Osteoblast (primary cell): Measurements from ENCODE around the gene PRKAG2. TPM values are rescaled to one million over a fixed set of nuclear protein-coding genes. Genes with fewer than 3 reads are reported as not detected.
A peak's percentile ranks its signal among the peaks of the same experiment; 100 is the strongest.

ENCODE experiments used
- DNase-seq: peaks from one replicate; pipeline ENCODE4 v3.0.0; 2011; ENCODE audit warnings: low spot score, mixed read lengths; ENCODE audit not compliant: insufficient read length; ENCODE audit errors: missing footprints
- H2AFZ ChIP-seq: 2 replicates; pipeline ENCODE4 v1.6.0; 2011; ENCODE audit warnings: mild to moderate bottlenecking, low read length
- H3K27ac ChIP-seq: 2 replicates; pipeline ENCODE4 v1.5.1; 2011; ENCODE audit warnings: mild to moderate bottlenecking, low read depth, low read length, moderate library complexity
- H3K27me3 ChIP-seq: 2 replicates; pipeline ENCODE4 v1.6.0; 2012; ENCODE audit warnings: mild to moderate bottlenecking, control low read depth, inconsistent platforms, low read length, moderate library complexity; ENCODE audit not compliant: insufficient read depth
- H3K36me3 ChIP-seq: 2 replicates; pipeline ENCODE4 v1.5.1; 2011; ENCODE audit warnings: mild to moderate bottlenecking, low read length, control low read depth, moderate library complexity; ENCODE audit not compliant: insufficient read depth
- H3K4me1 ChIP-seq: 2 replicates; pipeline ENCODE4 v1.5.1; 2011; ENCODE audit warnings: mild to moderate bottlenecking, low read length, control low read depth, moderate library complexity; ENCODE audit not compliant: insufficient read depth
- H3K4me2 ChIP-seq: 2 replicates; pipeline ENCODE4 v1.6.0; 2011; ENCODE audit warnings: mild to moderate bottlenecking, low read length; ENCODE audit not compliant: insufficient read depth
- H3K4me3 ChIP-seq: fragments of 200-600 bp; sonication (generic); 3 replicates; pipeline ENCODE4 v1.5.1; 2012; ENCODE audit warnings: mild to moderate bottlenecking, low read length, inconsistent platforms; ENCODE audit not compliant: insufficient read depth
- H3K79me2 ChIP-seq: 2 replicates; pipeline ENCODE4 v1.6.0; 2012; ENCODE audit warnings: mild to moderate bottlenecking, low read length, control low read depth, inconsistent platforms; ENCODE audit not compliant: insufficient read depth
- H3K9me3 ChIP-seq: 2 replicates; pipeline ENCODE4 v1.5.1; 2011; ENCODE audit warnings: low read depth, low read length, control low read depth
- H4K20me1 ChIP-seq: 2 replicates; pipeline ENCODE4 v1.6.0; 2012; ENCODE audit warnings: mild to moderate bottlenecking, low read length, control low read depth; ENCODE audit not compliant: insufficient read depth
- total RNA-seq: library from RNA; depleted of rRNA; stranded (reverse); fragments of >200 nt; gene quantifications from 2 replicates; pipeline ENCODE4 v1.2.3, GENCODE V29; 2012
- TF ChIP-seq, protein P1 (sequence below): IDR thresholded peaks from 2 replicates; pipeline ENCODE4 v1.5.1; 2011; ENCODE audit warnings: mild to moderate bottlenecking, low read depth, low read length, moderate library complexity; ENCODE audit errors: extremely low read depth

PRKAG2 gene
- total RNA-seq, 1 donor, result 20.6 TPM

DNA sequence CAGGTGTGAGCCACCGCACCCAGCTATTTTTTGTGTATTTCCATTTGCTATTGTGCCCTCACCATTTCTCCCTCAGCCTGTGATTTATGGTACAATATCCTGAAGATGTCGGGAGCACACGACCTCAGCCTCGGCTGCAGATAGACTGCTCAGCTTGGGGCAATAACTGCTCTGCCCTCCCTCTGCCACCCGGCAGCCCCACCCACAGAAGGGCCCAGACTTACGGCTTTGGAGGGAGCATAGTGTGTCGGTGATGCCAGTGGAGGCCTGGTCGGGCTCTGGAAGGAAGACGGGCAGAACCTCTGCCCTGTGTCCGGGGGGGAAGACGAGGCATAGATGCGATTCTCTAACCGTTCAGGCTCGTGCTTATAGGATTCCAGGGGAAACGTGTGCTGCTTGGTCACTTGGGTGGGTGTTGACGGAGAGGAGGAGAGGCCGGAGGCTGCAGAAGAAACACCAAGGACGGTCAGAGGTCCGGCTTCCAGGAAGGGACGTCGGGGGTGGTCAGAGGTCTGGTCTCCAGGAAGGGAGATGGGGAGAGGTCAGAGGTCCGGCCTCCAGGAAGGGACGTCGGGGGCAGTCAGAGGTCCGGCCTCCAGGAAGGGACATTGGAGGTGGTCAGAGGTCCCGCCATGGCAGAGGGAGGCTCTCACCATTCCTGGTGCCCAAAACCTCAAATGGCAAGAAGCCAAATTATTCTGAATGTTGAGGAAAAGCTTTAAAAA, 201.6 kb downstream of the PRKAG2 start:
- Histone ChIP-seq H3K4me1 (no peaks in the 10 kb centered on the region), H3K4me2 (no peak overlapping the region), H3K27ac (no peak overlapping the region), H3K79me2 (no peaks in the 10 kb centered on the region), H4K20me1 (no peaks in the 10 kb centered on the region), H3K9me3 (no peaks in the 10 kb centered on the region), H3K36me3 (no peaks in the 10 kb centered on the region), H2AFZ (no peak overlapping the region), H3K27me3 (no peaks in the 10 kb centered on the region), H3K4me3 (no peak overlapping the region)
- peak; percentile 8 for DNase-seq
- TF ChIP-seq, protein P1, sequence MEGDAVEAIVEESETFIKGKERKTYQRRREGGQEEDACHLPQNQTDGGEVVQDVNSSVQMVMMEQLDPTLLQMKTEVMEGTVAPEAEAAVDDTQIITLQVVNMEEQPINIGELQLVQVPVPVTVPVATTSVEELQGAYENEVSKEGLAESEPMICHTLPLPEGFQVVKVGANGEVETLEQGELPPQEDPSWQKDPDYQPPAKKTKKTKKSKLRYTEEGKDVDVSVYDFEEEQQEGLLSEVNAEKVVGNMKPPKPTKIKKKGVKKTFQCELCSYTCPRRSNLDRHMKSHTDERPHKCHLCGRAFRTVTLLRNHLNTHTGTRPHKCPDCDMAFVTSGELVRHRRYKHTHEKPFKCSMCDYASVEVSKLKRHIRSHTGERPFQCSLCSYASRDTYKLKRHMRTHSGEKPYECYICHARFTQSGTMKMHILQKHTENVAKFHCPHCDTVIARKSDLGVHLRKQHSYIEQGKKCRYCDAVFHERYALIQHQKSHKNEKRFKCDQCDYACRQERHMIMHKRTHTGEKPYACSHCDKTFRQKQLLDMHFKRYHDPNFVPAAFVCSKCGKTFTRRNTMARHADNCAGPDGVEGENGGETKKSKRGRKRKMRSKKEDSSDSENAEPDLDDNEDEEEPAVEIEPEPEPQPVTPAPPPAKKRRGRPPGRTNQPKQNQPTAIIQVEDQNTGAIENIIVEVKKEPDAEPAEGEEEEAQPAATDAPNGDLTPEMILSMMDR, result no peak

DNA sequence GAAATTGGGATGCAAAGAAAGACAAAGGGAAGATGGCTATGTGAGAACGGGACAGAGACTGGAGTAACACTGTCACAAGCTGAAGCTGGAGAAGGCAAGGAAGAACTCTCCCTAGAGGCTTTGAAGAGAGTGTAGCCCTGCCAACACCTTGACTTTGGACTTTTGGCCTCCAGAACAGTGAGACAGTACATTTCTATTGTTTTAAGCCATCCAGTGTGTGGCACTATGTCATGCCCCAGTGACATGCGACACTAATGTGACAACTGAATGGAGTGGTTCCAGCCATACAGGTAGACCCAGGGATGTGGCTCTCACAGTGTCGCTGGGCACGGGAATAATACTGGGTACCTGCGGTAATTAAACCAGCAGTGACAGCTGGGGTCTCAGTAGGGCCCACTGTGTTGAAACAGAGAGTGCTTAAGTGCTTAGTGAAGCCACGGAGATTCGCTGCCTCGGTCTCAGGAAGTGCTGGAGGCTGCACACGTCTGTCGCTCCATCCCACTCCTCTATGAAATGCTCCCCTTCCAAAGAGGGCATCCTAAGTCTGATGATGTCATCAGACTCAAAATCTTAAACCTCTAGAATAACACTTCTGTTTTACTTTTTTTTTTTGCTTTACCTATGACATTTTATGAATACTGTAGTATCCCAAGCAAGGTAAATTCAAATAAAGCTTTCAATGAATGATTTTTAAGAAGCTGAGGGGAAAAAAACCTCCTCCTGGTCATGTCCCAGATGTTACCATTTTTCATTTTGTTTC, 202.6 kb downstream of the PRKAG2 start:
- Histone ChIP-seq H3K27ac (no peak overlapping the region), H3K79me2 (no peaks in the 10 kb centered on the region), H3K9me3 (no peaks in the 10 kb centered on the region), H3K27me3 (no peaks in the 10 kb centered on the region), H3K36me3 (no peaks in the 10 kb centered on the region), H3K4me3 (no peak overlapping the region), H3K4me2 (no peak overlapping the region), H4K20me1 (no peaks in the 10 kb centered on the region), H2AFZ (no peak overlapping the region), H3K4me1 (no peaks in the 10 kb centered on the region)
- no peak for DNase-seq
- TF ChIP-seq, protein P1, result no peak

DNA sequence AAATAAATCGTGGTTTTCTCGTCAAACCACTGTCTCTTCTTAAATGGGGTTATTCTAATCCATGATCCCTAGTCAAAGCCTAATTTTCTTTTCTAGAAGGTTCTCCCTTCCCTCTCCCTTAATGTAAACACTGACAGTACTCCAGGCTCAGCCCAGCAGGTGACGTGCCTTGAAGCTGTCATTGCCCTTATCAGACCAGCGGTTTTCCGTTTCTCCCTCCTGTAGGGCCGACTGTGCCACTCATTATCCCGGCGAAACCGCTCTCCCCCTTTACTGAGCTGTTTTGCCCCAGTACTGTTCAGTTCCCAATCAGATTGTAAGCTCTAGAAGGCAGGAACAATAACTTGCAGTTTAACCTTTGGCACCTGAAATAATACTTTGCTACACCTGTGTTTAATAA, 203.7 kb downstream of the PRKAG2 start:
- Histone ChIP-seq H3K4me1 (no peaks in the 10 kb centered on the region), H3K27me3 (no peaks in the 10 kb centered on the region), H3K4me3 (no peak overlapping the region), H3K27ac (no peak overlapping the region), H3K4me2 (no peak overlapping the region), H4K20me1 (no peaks in the 10 kb centered on the region), H3K79me2 (no peaks in the 10 kb centered on the region), H3K9me3 (no peaks in the 10 kb centered on the region), H3K36me3 (no peaks in the 10 kb centered on the region), H2AFZ (no peak overlapping the region)
- TF ChIP-seq, protein P1, result no peak
- peak; percentile 11 for DNase-seq

DNA sequence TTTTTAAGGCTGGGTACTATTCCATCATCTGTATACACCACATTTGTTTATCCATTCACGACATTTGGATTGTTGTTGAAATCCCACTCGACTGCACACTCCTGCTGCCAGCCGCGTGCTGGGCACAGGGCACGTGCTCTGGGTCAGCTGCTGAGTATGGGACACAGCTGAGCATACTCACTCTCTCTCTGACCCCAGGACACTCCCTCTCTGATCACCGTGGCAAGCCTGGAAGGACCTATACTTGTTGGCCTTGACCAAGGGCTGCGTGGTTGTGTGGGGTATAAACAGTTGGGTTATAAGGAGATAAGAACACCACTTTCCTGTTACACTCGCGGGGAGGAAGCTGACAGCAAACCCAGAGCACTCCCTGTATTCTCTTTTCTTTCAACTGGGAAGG, 204.2 kb downstream of the PRKAG2 start:
- no peak overlapping the region for H3K4me3 ChIP-seq
- no peaks in the 10 kb centered on the region for H3K36me3 ChIP-seq
- TF ChIP-seq, protein P1, result no peak
- no peak overlapping the region for H3K27ac ChIP-seq
- H3K27me3 ChIP-seq, result no peaks in the 10 kb centered on the region
- no peaks in the 10 kb centered on the region for H4K20me1 ChIP-seq
- H2AFZ ChIP-seq, result no peak overlapping the region
- H3K4me1 ChIP-seq, result no peaks in the 10 kb centered on the region
- H3K79me2 ChIP-seq, result no peaks in the 10 kb centered on the region
- no peak for DNase-seq
- H3K4me2 ChIP-seq, result no peak overlapping the region
- no peaks in the 10 kb centered on the region for H3K9me3 ChIP-seq
